Nucleus accumbens (tissue), 56 donors: ENCODE data around the gene B9D1.

Experiments used
- DNase-seq, 56 donors: peaks; one replicate each; lab custom pipeline; 2025; lab: John Stamatoyannopoulos, UW

Gene B9D1

DNA sequence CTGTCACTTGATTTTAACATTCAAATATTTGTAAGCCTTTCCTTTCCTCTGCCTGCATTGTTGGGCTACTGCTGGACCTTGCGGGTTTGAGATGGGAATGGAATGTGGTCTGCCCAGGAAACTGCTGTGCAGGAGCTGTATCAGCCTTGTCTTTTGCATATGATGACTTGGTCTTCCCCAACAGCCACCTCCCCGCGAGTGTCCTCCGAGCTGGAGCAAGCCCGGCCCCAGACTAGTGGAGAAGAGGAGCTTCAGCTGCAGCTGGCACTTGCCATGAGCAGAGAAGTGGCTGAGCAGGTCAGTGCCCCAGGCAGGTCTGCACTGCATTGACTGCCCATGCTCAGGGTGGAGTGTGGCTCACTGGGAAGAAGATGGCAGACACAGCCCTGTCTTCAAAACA, 52.8 kb downstream of the B9D1 start:
- DNase-seq: peak in 1 of 56 donors; percentile 31

DNA sequence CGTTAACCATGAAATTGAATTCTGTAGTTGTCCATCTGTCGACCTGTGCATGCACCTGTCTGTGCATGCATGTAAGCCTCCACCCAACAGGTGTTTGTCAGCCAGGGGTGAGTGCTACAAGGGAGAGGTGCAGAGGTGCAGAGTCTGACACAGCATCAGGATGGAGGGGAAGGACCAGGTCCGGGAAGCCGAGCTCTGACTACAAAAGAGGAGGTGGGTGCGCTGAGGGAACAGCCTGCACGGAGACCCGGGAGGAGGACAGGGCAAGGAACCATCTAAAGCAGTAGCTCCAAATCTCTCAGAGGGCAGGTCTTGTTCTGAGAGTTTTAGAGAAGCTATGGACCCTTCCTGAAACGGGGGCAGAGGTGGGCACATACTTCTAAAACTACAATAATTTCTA, 54.1 kb downstream of the B9D1 start:
- DNase-seq: no peak

DNA sequence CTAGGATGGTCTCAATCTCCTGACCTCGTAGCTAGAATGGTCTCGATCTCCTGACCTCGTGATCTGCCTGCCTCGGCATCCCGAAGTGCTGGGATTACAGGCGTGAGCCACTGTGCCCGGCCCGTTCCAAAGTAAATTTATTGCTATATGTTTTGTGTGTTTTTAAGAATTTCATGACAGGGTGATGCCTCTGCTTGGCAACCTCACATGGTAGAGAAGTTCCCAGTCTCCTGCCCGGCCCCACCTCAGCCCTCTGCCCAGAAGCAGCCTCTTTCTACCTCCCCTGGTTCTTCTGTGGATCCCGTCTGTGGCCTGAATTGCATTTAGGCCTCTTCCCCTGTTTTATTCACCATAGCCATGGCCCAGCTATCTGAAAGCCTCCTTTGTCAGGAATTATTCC, 55.0 kb downstream of the B9D1 start:
- DNase-seq: no peak

DNA sequence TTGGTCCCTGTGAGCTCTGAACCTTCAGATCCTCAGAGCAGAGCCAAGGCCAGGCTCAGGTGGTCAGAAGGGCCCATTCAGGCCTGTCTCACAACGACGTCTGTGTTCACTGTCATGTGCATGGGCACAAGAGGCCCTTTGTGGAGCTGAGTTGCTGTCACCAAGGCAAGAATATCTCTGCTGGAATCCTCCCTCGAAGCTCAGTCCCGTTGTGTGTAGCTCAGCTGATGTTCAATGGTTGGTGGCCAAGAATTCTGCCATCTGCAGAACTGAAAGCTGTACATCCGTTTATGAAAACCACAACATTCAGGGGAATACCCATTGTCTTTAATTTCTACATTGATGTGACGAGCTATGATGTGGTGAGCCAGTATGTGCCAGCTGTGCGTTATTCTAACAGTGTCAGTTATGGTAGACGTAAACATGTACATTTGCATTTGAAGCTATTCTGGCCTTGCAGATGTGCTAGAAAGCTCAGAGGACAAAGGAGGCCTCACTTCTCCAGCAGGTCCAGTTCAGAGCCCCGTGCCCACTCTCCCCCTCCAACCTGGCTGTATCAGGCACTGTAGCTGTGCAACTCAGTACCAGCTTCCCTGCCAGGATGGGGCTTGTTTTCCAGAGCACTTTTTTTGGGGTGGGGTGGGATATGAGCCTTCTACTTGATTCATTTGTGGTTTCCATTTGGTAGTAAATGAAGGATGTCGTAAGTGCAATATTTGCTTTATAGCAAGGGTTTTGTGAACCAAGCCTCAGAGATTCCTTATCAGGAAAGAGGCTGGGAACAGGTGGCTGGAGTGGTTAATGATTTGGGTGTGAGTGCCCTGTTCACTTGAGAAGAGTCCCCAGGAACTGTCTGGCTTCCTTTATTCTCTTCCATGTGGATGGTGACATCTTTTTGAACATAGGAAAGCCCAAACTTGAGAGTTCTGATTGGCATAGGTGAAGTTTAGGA, 56.1 kb downstream of the B9D1 start:
- DNase-seq: peak in 52 of 56 donors; percentile 51 to 96 (median 86)

- no peak for DNase-seq
Measured at GRCh38 chr17:19305761-19306159, 56.8 kb downstream of the B9D1 start.

DNA sequence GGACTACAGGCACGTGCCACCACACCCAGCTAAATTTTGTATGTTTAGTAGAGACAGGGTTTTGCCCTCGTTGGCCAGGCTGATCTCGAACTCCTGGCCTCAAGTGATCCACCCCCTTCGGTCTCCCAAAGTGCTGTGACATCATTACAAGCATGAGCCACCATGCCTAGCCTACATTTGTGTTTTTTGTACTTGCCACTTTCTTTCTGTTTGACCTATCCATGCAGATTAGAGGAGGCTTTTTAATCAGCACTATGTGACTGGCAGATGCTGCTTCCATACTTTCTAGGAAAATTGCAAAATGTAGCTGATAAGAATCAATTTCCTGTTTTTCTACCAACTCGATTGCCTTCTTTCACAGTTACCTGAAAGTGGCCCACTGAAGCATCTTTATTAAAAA, 57.3 kb downstream of the B9D1 start:
- DNase-seq: no peak

GRCh38 chr17:19304751-19305150, 57.8 kb downstream of the B9D1 start:
- no peak for DNase-seq

DNA sequence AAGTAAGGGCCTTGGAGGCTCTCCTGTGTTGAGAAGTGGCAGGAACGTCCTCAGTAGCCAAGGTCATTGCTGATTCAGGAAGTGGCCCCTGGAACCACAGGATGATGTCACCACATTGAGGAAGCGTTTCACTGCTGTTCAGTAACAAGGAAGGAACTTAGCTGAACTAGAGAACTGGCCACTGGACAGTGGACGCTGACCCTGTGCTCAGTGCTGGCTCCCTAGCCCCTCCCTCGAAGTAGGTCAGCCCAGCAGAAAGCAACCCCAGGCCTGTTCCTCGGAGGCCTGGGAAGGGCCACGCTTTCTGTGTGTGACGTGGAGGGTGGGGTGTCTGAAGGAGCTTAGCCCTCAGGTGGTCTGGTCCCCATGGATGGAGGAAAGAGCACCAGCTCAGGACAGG, 58.3 kb downstream of the B9D1 start:
- DNase-seq: peak in 15 of 56 donors; percentile 25 to 61 (median 45)

- DNase-seq: no peak
Measured at GRCh38 chr17:19303367-19303776, 59.2 kb downstream of the B9D1 start.

- peak in 1 of 56 donors; percentile 33 for DNase-seq
Measured at GRCh38 chr17:19302791-19303331, 59.7 kb downstream of the B9D1 start.

- no peak for DNase-seq
Measured at GRCh38 chr17:19301973-19302372, 60.5 kb downstream of the B9D1 start.

- no peak for DNase-seq
Measured at GRCh38 chr17:19301274-19301951, 61.1 kb downstream of the B9D1 start.

GRCh38 chr17:19299866-19300265, 62.7 kb downstream of the B9D1 start:
- DNase-seq: no peak

DNA sequence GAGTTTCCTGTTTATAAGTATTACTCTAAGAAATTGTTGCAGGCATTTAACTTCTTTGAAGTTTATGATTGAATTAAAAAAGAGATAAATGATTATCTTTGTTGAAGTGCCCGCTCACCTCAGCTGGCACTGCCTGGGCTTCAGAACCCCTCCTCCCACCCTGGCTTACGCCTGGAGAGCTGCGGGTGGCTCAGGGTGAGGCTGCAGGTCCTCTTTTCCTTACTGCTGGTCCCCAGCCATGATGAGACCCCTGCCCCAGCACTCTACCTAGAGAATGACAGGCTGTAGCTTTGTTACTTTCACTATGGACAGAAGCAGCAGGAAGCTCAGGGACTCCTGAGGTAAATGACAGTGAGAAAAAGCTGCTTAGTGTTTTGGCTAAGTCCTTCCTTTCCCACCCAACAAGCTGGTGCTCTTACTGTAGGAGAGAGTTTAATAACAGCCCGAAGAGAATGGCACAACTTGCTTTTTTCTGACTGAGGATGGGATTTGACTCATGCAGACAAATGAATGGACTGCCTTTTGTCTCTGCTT, 63.2 kb downstream of the B9D1 start:
- DNase-seq: no peak

- no peak for DNase-seq
Measured at GRCh38 chr17:19298569-19299213, 63.8 kb downstream of the B9D1 start.

- no peak for DNase-seq
Measured at GRCh38 chr17:19296786-19297778, 65.4 kb downstream of the B9D1 start.

- DNase-seq: no peak
Measured at GRCh38 chr17:19295473-19296135, 66.9 kb downstream of the B9D1 start.

- DNase-seq: no peak
Measured at GRCh38 chr17:19294443-19294842, 68.1 kb downstream of the B9D1 start.
